ENCODE results near the gene MSRB3.
"Not testable (repeated sequence)": the region's sequence is repeated elsewhere in the genome, so short reads cannot be mapped to it uniquely, and the experiment has no call there.

MSRB3 gene

DNA sequence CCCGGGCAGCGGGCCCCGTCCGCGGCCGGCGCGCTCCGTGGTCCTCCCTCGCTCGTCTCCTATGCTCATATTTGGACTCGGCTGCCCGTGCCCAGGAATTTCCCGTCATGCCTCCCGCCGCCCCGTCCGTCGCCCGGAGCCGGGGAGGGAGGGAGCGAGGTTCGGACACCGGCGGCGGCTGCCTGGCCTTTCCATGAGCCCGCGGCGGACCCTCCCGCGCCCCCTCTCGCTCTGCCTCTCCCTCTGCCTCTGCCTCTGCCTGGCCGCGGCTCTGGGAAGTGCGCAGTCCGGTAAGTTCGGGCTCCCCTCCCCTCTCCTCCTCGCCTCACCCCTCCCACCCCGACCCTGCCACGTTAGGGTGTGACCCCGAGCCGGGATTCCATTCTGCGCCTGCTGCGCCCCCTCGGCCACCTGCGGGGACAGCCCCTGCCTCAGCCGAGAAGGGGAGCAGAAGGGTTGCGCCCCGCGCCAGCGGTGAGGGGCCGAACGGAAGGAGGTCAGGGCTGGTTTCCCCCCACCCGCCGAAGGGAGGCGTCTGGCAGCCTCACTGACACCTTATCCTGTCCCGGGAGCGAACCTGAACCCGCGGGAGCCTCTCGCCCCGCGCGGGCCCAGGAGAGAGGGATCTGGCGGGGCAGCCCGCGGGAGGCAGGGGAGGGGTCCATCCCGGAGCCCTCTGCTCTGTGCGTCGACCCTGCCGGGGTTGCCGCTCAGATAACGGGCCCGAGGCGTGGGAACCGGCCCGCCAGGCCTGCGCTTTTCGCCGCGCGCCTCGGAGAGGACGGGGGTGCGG is at the start of gene MSRB3:
Gene MSRB3, plus strand, starts transcription at position 108 of the 793 bp plus-strand sequence. CDS start 29,897 bp downstream, outside the sequence.
- no peak for DNase-seq

DNA sequence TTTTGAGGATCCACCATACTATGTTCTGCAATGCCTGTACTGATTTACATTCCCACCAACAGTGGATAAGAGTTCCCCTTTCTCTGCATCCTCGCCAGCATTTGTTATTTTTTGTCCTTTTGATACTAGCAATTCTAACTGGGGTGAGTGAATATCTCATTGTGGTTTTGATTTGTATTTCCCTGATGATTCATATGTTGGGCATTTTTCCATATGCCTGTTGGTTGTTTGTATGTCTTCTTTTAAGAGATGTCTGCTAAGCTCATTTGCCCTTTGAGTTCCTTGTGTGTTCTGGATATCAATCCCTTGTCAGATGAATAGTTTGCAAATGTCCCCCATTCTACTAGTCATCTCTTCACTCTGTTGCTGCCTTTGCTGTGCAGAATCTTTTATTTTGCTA is 49.0 kb upstream of the MSRB3 start:
- DNase-seq = no peak

GRCh38 chr12:65232476-65233077 is 45.9 kb upstream of the MSRB3 start:
- no peak for DNase-seq

DNA sequence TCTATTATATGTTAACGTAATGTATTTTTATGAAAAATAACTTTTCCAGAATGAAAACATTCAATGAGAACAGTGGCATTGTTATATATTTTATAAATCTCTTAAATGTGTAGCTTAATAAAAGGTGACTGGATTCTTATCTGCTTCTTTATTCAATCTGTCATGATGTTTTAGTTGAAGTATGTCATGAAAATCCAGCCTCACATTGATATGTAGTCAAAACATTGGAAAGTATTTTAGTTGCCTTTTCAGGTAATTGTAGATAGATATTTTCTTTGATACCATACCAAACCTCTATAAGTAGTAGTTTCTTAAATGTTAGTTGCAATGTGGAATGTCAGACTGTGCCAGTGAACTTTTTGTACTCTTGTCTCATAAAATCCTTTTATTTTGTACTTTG is 41.3 kb upstream of the MSRB3 start:
- no peak for DNase-seq

GRCh38 chr12:65238609-65239008 is 39.9 kb upstream of the MSRB3 start:
- no peak for DNase-seq

- DNase-seq = no peak
Measured at GRCh38 chr12:65248656-65249633, 29.5 kb upstream of the MSRB3 start.

- DNase-seq = no peak
Measured at GRCh38 chr12:65252515-65252914, 26.0 kb upstream of the MSRB3 start.

DNA sequence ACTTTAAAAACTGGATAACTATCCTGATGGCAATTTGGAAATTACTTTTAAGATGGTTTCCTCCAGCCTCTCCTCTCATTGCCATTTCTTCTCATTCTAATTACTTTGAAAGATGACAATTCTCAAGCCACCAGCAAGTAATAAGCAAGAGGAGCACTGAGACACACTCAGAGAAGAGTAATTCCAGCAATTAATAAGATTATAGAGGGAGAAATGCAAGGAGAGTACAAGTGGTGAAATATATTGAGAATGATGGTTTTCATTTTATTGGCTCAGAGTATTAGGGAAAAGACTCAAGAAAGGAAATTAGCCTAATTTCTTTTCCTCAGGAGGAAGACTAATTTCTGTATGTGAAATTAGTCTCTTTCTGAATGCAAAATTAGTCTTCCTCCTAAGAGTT is 20.5 kb upstream of the MSRB3 start:
- DNase-seq = no peak

DNA sequence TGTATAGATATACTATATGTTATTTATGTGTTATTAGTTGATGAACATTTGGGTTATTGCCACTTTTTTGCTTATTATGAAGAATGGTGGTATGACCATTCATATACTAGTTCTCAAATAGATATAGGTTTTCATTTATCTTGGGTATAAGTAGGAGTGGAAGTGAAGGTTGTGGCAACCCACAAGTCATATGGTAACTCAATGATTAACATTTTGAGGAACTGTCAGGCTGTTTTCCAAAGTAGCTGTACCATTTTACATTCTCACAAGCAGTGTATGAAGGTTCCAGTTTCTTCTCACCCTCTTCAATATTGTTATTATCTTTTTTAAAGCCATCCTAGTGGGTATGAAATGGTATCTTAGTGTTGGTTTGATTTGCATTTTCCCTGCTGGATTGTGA is 19.0 kb upstream of the MSRB3 start:
- no peak for DNase-seq

- DNase-seq = no peak
Measured at GRCh38 chr12:65263777-65264176, 14.7 kb upstream of the MSRB3 start.

GRCh38 chr12:65266408-65266807 is 12.1 kb upstream of the MSRB3 start:
- no peak for DNase-seq

- DNase-seq = no peak
Measured at GRCh38 chr12:65269603-65270002, 8.9 kb upstream of the MSRB3 start.

DNA sequence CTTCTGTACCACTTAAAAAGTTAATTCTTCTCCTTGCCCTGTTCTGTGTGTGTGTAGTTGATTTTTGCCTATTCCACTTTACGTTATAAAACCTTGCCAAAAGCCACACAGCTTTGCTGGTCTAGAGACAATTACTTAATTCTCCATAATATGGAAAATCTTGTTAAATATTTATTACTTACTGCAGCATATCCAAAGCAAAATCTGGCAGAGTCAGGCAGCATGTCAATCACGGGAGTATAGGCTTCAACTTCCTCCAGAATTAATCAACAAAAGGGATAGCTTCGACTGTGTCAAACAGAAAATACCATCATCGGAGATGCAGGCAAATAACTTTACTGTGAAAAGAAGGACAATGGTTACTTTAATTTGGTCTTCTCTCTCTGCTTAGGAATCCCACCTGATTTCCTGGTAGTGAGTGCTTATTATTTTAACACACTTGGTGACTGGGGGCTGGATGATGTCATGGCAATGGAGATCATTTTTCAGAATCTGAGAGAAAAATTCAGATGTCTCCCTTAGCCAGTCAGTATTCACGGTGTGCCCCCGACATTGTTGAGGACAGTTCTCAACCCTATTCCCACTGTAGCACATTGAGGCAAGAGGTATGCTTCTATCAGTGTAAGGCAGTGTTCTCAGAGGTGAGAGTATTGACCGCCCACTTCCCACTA is 3.7 kb upstream of the MSRB3 start:
- no peak for DNase-seq

DNA sequence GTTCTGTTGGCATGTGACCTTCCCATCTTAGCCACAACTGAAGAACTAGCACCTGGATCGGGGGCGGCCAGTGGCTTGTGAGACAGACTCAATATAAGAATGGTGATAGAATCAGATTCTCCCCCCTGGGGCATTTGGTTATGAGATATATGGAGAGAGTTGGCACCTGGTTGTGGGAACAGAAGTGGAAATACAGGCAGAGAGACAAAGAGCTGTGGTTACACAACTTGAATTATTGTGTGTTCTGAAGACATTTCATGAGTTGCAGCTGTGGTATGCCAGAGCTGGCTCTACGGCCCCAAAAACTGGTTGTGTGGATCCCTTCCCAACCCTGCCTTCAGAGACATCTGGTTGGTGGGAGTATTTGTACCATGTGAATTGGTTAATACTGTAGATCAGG is 2.9 kb upstream of the MSRB3 start:
- DNase-seq = no peak

DNA sequence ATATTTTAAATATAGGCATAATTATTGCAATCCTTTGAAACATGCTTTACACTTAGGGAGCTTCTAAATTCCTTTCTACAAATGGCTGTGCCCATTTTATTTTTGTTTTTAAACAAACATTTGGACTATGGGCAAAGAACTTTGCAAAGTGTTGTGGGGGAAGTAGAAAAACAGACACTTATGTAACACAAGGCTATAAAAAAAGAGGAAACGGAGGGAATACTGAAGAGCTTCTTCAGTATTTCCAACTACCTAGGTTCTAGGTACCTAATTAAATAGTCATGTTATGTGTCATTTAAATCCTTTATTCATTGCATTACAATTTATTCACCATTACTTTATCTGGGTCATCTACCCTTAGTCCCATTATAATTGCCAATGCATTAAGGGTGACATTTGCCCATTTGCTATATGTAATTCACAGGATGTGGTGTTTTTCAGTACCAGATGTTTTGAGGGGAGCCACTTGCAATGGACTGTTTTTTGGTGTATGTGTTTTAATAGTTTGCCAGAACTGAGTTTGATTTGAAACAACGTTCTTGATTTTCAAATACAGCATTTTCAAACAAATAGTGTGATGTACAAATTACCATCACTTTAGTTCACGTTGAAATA is 1.5 kb upstream of the MSRB3 start:
- no peak for DNase-seq

DNA sequence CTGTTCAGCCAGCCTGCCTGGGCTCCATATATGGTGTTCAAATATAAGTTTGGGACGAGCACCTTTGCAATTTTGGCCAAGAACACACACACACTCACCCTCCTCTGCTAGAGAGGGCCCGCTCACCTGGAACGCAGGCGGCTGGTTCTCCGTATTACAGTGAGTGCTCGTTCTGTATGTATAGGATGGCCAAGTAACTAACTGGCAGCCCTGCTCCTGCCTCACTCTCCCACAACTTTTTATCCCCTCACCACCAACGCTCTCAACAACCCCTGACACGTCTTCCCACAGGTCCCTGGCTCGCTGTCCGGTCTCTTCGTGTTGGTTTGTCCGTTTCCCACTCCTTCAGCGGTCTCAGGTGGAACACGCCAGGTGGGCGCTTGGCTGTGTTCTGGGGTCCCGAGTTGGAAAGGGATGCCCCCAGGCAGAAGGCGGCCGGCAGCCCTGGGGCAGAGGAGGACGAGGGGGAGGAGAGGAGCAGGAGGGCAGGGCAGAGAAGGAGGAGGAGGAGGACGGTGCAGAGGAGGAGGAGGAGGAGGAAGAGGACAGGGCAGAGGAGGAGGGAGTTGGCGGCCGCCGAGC is 398 bp upstream of the MSRB3 start:
- no peak for DNase-seq

DNA sequence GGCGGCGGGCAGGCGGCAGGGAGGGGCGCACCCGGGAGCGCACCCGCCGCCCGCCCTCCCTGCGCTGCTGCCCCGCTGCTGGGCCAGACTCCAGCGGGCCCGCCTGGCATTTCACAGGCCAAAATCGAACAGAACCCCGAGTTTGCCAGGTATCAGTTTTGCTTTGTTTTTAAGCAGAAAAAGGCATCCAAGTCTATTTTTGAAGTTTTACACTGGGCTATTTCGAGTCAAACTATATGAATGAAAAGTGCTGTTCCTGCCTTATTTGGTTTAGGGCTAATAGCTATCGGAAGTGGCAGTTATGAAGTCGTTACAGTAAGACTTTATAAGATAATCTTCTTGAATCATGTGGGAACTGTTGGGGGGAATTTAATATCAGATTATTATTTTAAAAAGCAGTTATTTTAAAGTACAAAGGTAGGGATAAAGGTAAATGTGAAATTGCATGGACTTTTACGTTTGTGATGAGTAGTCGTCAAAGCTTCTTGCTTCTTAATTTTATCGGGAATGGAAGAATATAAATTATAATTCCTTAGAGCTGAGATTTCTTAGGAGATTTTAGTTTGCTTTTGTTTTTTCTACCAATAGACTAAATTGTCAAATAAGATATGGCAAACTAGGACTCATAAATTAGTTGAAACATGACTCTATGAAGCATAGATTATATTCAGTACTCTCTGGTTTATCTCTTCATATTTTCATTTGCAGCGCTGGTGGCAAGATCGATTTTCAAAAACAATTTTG is 1.1 kb downstream of the MSRB3 start:
- DNase-seq = no peak

DNA sequence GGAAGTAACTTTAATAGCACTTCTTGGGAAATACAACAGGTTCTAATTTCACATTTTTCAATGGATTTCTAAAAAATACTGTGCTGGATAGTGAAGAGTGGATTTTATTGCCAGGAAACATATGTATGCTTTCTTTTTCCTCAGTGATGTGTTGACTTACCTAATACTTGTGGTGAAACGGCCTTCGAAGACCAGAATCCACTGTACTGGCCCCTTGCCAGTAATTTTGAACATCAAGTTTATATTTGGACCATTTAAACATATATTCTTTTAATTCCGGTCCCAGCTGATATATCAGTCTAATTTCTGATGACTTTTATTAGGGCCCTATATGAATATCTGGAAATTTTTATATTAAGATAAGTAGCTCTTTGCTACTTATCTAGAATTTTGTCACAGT is 1.8 kb downstream of the MSRB3 start:
- DNase-seq = no peak

DNA sequence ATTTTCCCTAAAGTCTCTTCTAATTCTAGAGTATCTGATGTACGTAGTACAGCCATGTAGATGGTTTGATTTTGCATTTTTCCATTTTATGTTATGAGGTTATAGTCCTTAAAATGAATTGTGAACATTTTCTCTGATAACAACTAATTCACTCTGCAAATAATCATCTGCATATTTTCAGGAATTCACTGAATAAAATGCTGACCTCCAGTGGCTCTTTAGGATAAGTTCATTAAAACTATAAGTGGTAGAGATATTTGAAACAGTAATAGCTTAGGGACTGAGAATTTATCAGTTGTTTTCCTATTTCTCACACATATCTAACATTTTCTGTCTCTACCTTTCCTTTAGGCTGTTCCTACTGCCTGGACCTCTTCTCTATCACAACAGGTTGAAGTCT is 4.4 kb downstream of the MSRB3 start:
- no peak for DNase-seq

GRCh38 chr12:65285532-65285931 is 7.0 kb downstream of the MSRB3 start:
- DNase-seq = not testable (repeated sequence)

GRCh38 chr12:65287426-65287825 is 8.9 kb downstream of the MSRB3 start:
- DNase-seq = no peak

Data from NCI-H2171 (cell line).